GM12878 (cell line): ENCODE measurements around the gene SFMBT1.

Source experiments
- CEBPB ChIP-seq, 2 experiments: fragments of 150-350 bp in 1 of 2; IDR thresholded peaks; 2 replicates each; pipeline ENCODE4 v1.6.1; 2012 to 2014; ENCODE audit warnings: low read depth in 2 of 2, low read length in 2 of 2, borderline replicate concordance in 1 of 2, inconsistent platforms in 1 of 2
- CHD4 ChIP-seq: fragments of 200-600 bp; sonication (generic); IDR thresholded peaks from 2 replicates; pipeline ENCODE4 v1.6.1; 2016; ENCODE audit warnings: mild to moderate bottlenecking
- CTCF ChIP-seq, 3 experiments: IDR thresholded peaks in 2 of 3; conservative IDR thresholded peaks in 1 of 3; 2 replicates each; pipeline ENCODE4 v1.5.1; 2011; ENCODE audit warnings: low read depth in 3 of 3, low read length in 3 of 3, mild to moderate bottlenecking in 3 of 3, control low read depth in 2 of 3, moderate library complexity in 2 of 3, inconsistent platforms in 1 of 3, mixed read lengths in 1 of 3; ENCODE audit not compliant: control insufficient read depth in 2 of 3, insufficient read depth in 1 of 3; ENCODE audit errors: extremely low read depth in 1 of 3
- FOS ChIP-seq: IDR thresholded peaks from 3 replicates; pipeline ENCODE4 v1.6.1; 2011; ENCODE audit warnings: borderline replicate concordance; ENCODE audit not compliant: insufficient read length; ENCODE audit errors: extremely low read depth
- JUND ChIP-seq: IDR thresholded peaks from 2 replicates; pipeline ENCODE4 v1.6.1; 2012; ENCODE audit warnings: low read depth, mild to moderate bottlenecking, low read length, improper control_type of control experiment, moderate library complexity
- POLR2A ChIP-seq: IDR thresholded peaks from 2 replicates; pipeline ENCODE4 v1.6.1; 2011; ENCODE audit warnings: low read depth, mild to moderate bottlenecking, low read length
- POLR2AphosphoS5 ChIP-seq: IDR thresholded peaks from 2 replicates; pipeline ENCODE4 v1.6.1; 2011; ENCODE audit warnings: mild to moderate bottlenecking, low read length, inconsistent platforms
- SMARCA5 ChIP-seq: fragments of 450-650 bp; IDR thresholded peaks from 2 replicates; pipeline ENCODE4 v1.6.1; 2017; ENCODE audit warnings: mild to moderate bottlenecking
- SREBF2 ChIP-seq: IDR thresholded peaks from 2 replicates; pipeline ENCODE4 v1.6.1; 2012; ENCODE audit warnings: mild to moderate bottlenecking, low read length

GRCh38 chr3:53081318-53081717, 35.4 kb upstream of the SFMBT1 start:
- TF ChIP-seq SREBF2 (no peak), CEBPB (IDR thresholded peaks at IDR 0.05; ENCODE audit: borderline replicate concordance in 1 of 2, low read depth in 2 of 2, low read length in 2 of 2) (no peak), CTCF (IDR thresholded peaks at IDR 0.05 in 2 of 3, conservative IDR thresholded peaks at IDR 0.05 in 1 of 3; ENCODE audit: control insufficient read depth in 2 of 3, extremely low read depth in 1 of 3, insufficient read depth in 1 of 3, low read depth in 3 of 3, low read length in 3 of 3) (no peak), JUND (no peak), SMARCA5 (no peak), CHD4 (no peak), POLR2AphosphoS5 (no peak), FOS (no peak), POLR2A (no peak)
